HG03432 (cell line): ENCODE measurements around the gene PCDHGC4.
A peak's percentile ranks its signal among the peaks of the same experiment; 100 is the strongest.

Source experiments
- ATAC-seq: cut with Tn5 transposase; IDR thresholded peaks from one replicate; pipeline ENCODE4 v1.9.1; 2021; ENCODE audit warnings: mild to moderate bottlenecking, moderate library complexity; ENCODE audit not compliant: unreplicated experiment

Gene PCDHGC4

GRCh38 chr5:141527426-141527825, 42.6 kb downstream of the PCDHGC4 start:
- no peak for ATAC-seq

GRCh38 chr5:141528291-141528984, 43.6 kb downstream of the PCDHGC4 start:
- ATAC-seq, result no peak

- ATAC-seq, result peak; percentile 60
Measured at GRCh38 chr5:141529002-141529401, 44.2 kb downstream of the PCDHGC4 start.

- ATAC-seq, result peak; percentile 46
Measured at GRCh38 chr5:141529873-141530272, 45.0 kb downstream of the PCDHGC4 start.

- ATAC-seq, result no peak
Measured at GRCh38 chr5:141532726-141533125, 47.9 kb downstream of the PCDHGC4 start.

GRCh38 chr5:141533897-141534296, 49.1 kb downstream of the PCDHGC4 start:
- ATAC-seq, result no peak

GRCh38 chr5:141534492-141535213, 49.8 kb downstream of the PCDHGC4 start:
- no peak for ATAC-seq
